Measurements from ENCODE around the gene NR2F1-AS1. TPM values are rescaled to one million over a fixed set of nuclear protein-coding genes. Genes with fewer than 3 reads are reported as not detected.

The NR2F1-AS1 gene
- total RNA-seq, 1 experiment from 2014 or later, result 1.5 TPM

- TF ChIP-seq AR (CRISPR knock-in tag; IDR thresholded peaks at IDR 0.05) (no peak), GRHL2 (CRISPR knock-in tag; IDR thresholded peaks at IDR 0.05; ENCODE audit: insufficient replicate concordance, severe bottlenecking) (no peak), ZNF281 (CRISPR knock-in tag; IDR thresholded peaks at IDR 0.05) (no peak), E2F5 (CRISPR knock-in tag; IDR thresholded peaks at IDR 0.05) (no peak), CDX4 (CRISPR knock-in tag; IDR thresholded peaks at IDR 0.05; ENCODE audit: borderline replicate concordance) (no peak), ARID4B (CRISPR knock-in tag; IDR thresholded peaks at IDR 0.05; ENCODE audit: borderline replicate concordance) (no peak)
These were observed 4.2 kb upstream of the NR2F1-AS1 start (continued) for GRCh38 chr5:93585041-93585766.

- no peak overlapping the region for H3K27ac Mint-ChIP-seq
- peaks cover 31% of the 10 kb centered on the region for H3K4me1 Mint-ChIP-seq
- ATAC-seq (no peak), DNase-seq (ENCODE audit: low spot score) (no peak)
- no peak overlapping the region for H3K4me3 Mint-ChIP-seq
- H3K36me3 Mint-ChIP-seq, result peaks cover 8% of the 10 kb centered on the region
- peaks cover 33% of the 10 kb centered on the region; the same call in 1 of the 2 replicates for H3K27me3 Mint-ChIP-seq (ENCODE audit: low read depth)
- no peaks in the 10 kb centered on the region for H3K9me3 Mint-ChIP-seq
- ChIA-PET CTCF (interaction anchor here (0.9 to 1.3 kb wide), 2 partner anchors 13 to 17 kb away, joined by 3 to 6 read pairs; no protein-coding TSS in a partner anchor), POLR2A (no interaction called here)
- TF ChIP-seq ATF3 (CRISPR knock-in tag; conservative IDR thresholded peaks at IDR 0.05), result no peak
- no peak for TF ChIP-seq USF2 (CRISPR knock-in tag; IDR thresholded peaks at IDR 0.05)
- TF ChIP-seq CDX4 (CRISPR knock-in tag; IDR thresholded peaks at IDR 0.05; ENCODE audit: borderline replicate concordance), result no peak
- TF ChIP-seq RORB (CRISPR knock-in tag; IDR thresholded peaks at IDR 0.05), result no peak
- no peak for TF ChIP-seq ZBTB43 (CRISPR knock-in tag; IDR thresholded peaks at IDR 0.05)
- TF ChIP-seq JUN (CRISPR knock-in tag; IDR thresholded peaks at IDR 0.05), result no peak
- TF ChIP-seq OVOL2 (CRISPR knock-in tag; IDR thresholded peaks at IDR 0.05; ENCODE audit: borderline replicate concordance), result no peak
- TF ChIP-seq ELF4 (CRISPR knock-in tag; IDR thresholded peaks at IDR 0.05; ENCODE audit: low read depth), result no peak
- no peak for TF ChIP-seq MAX (CRISPR knock-in tag; IDR thresholded peaks at IDR 0.05)
- TF ChIP-seq NR1H2 (CRISPR knock-in tag; IDR thresholded peaks at IDR 0.05), result no peak
- no peak for TF ChIP-seq MXD4 (CRISPR knock-in tag; IDR thresholded peaks at IDR 0.05; ENCODE audit: borderline replicate concordance)
- no peak for TF ChIP-seq PRRX2 (CRISPR knock-in tag; IDR thresholded peaks at IDR 0.05)
These were observed 3.6 kb upstream of the NR2F1-AS1 start for GRCh38 chr5:93584596-93585040.
